ENCODE data around the gene BRSK2. TPM values are rescaled to one million over a fixed set of nuclear protein-coding genes. Genes with fewer than 3 reads are reported as not detected.

The BRSK2 gene
- total RNA-seq, 1 donor from 2014 or later = not detected

- no peak for TF ChIP-seq CTCF (IDR thresholded peaks at IDR 0.05; ENCODE audit: insufficient read depth, low read length, severe bottlenecking)
- H3K4me3 ChIP-seq (ENCODE audit: low read depth, low read length) = no peak overlapping the region
- FAIRE-seq = no peak
- peaks cover 1% of the 10 kb centered on the region for H3K27me3 ChIP-seq (ENCODE audit: control insufficient read depth, insufficient read depth, low read length)
- DNase-seq (ENCODE audit: low read depth) = no peak
- H3K36me3 ChIP-seq (ENCODE audit: control insufficient read depth, insufficient read depth, low read length) = no peaks in the 10 kb centered on the region
Measured at GRCh38 chr11:1348796-1349326, 40.9 kb upstream of the BRSK2 start.

- Histone ChIP-seq H3K27me3 (ENCODE audit: control insufficient read depth, insufficient read depth, low read length) (peaks cover 1% of the 10 kb centered on the region), H3K36me3 (ENCODE audit: control insufficient read depth, insufficient read depth, low read length) (no peaks in the 10 kb centered on the region), H3K4me3 (ENCODE audit: low read depth, low read length) (no peak overlapping the region)
- TF ChIP-seq CTCF (IDR thresholded peaks at IDR 0.05; ENCODE audit: insufficient read depth, low read length, severe bottlenecking) = no peak
- DNase-seq (ENCODE audit: low read depth) = no peak
- FAIRE-seq = no peak
Measured at GRCh38 chr11:1349327-1350041, 40.2 kb upstream of the BRSK2 start.

GRCh38 chr11:1350086-1350725, 39.5 kb upstream of the BRSK2 start:
- Histone ChIP-seq H3K4me3 (ENCODE audit: low read depth, low read length) (no peak overlapping the region), H3K27me3 (ENCODE audit: control insufficient read depth, insufficient read depth, low read length) (peaks cover 1% of the 10 kb centered on the region), H3K36me3 (ENCODE audit: control insufficient read depth, insufficient read depth, low read length) (no peaks in the 10 kb centered on the region)
- no peak for DNase-seq (ENCODE audit: low read depth)
- TF ChIP-seq CTCF (IDR thresholded peaks at IDR 0.05; ENCODE audit: insufficient read depth, low read length, severe bottlenecking) = no peak
- FAIRE-seq = no peak

- DNase-seq (ENCODE audit: low read depth) (no peak), FAIRE-seq (no peak)
- Histone ChIP-seq H3K36me3 (ENCODE audit: control insufficient read depth, insufficient read depth, low read length) (no peaks in the 10 kb centered on the region), H3K4me3 (ENCODE audit: low read depth, low read length) (no peak overlapping the region), H3K27me3 (ENCODE audit: control insufficient read depth, insufficient read depth, low read length) (peaks cover 1% of the 10 kb centered on the region)
- no peak for TF ChIP-seq CTCF (IDR thresholded peaks at IDR 0.05; ENCODE audit: insufficient read depth, low read length, severe bottlenecking)
Measured at GRCh38 chr11:1351278-1351937, 38.3 kb upstream of the BRSK2 start.

- Histone ChIP-seq H3K27me3 (ENCODE audit: control insufficient read depth, insufficient read depth, low read length) (peaks cover 1% of the 10 kb centered on the region), H3K36me3 (ENCODE audit: control insufficient read depth, insufficient read depth, low read length) (no peaks in the 10 kb centered on the region), H3K4me3 (ENCODE audit: low read depth, low read length) (no peak overlapping the region)
- no peak for TF ChIP-seq CTCF (IDR thresholded peaks at IDR 0.05; ENCODE audit: insufficient read depth, low read length, severe bottlenecking)
- DNase-seq (ENCODE audit: low read depth) = no peak
- FAIRE-seq = no peak
Measured at GRCh38 chr11:1352696-1353382, 36.9 kb upstream of the BRSK2 start.
